GM10847 (cell line): ENCODE measurements around the gene B3GALNT1.

Experiments used
- POLR2A ChIP-seq: IDR thresholded peaks from 2 replicates; pipeline ENCODE4 v1.6.1; 2011; ENCODE audit not compliant: insufficient read length; ENCODE audit errors: extremely low read depth

Gene B3GALNT1

GRCh38 chr3:161100994-161101393 lies 4.2 kb downstream of the B3GALNT1 start:
- no peak for TF ChIP-seq POLR2A

- no peak for TF ChIP-seq POLR2A
Measured at GRCh38 chr3:161096771-161097367, 8.3 kb downstream of the B3GALNT1 start.

- no peak for TF ChIP-seq POLR2A
Measured at GRCh38 chr3:161093895-161094294, 11.3 kb downstream of the B3GALNT1 start.

DNA sequence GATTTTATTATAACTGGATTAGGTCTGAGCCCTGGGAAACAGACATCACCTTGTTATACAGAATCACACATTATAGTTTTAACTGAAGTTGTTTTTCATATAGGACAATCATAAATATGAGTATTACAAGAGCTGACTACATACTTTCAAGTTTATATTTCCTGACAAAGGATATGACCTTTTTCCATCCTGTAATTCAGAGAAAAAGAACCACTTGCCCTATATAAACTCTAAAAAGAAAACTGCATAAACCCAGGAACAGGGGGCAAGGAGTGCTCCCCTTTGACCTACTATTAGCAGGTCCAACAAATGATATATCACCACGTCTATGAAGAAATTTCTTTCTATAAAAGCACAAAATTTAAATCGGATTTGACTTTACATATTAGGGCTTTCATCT lies 20.9 kb downstream of the B3GALNT1 start:
- no peak for TF ChIP-seq POLR2A

DNA sequence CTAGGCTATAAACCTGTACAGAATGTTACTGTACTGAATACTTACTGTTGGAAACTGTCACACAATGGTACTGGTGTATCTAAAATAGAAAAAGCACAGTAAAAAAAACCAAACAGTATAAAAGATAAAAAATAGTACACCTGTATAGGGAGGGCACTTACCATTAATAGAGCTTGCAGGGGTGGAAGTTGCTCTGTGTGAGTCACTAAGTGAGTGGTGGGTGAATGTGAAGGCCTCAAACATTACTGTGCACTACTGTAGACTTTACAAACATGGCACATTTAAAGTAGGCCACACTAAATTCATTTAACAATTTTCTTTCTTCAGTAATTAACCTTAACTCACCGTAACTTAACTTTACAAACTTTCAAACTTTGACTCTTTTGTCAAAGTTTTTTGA lies 22.0 kb downstream of the B3GALNT1 start:
- no peak for TF ChIP-seq POLR2A

DNA sequence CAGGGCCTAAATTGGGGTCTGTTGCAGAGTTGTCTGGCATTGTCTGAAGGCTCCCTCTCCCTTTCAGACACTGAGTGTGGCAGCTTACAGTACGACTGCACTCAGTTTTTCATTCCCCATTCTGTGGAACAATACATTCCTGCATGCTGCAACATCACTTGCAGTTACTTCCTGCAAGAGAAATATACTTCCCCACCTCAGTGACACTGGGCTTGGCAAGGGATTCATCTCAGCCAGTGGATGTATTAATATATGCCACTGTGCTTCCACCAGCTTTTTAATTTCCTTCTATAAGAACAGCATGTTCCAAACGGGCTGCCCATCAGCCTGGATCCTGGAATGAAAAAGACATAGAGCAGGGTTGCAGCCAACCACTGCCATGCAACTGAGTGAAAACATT lies 23.1 kb downstream of the B3GALNT1 start:
- no peak for TF ChIP-seq POLR2A

- no peak for TF ChIP-seq POLR2A
Measured at GRCh38 chr3:161081633-161082032, 23.5 kb downstream of the B3GALNT1 start.

DNA sequence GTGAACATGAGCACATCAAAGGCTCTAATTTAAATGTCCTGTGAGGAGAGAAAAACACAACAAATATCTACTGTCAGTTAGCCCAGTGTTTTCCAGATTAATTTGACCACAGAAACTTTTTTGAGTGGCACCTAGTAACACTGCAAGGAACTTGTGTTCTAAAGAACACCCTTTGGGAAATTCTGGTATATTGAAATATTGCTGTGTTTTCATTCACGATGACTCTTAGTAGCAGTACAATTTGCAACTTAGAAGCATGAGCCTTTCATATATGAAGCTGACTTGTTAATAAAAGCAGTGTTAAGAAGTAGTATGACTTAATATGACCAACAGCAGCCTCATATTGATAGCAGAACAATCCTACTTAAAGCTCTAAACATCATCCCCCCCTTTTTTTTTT lies 32.0 kb downstream of the B3GALNT1 start:
- TF ChIP-seq POLR2A: no peak

- TF ChIP-seq POLR2A: no peak
Measured at GRCh38 chr3:161072751-161073150, 32.4 kb downstream of the B3GALNT1 start.

DNA sequence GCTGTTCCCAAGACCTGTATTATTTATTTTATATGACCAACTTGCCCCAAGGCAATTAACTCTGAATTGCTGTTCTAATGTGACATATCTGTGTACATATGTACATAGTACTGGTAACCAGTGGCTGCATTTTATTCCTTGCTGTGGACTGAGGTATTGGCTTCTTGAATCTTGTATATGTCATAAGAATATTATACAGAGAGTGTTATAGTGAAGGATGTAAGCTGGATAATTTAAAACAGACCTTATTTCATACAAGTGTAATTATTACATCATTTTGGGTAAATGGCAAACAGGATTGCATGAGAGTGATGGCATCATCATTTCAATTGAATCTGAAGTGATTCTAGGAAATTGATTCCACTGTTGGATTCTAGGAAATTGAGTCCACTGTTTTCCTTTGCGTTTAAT lies 32.9 kb downstream of the B3GALNT1 start:
- no peak for TF ChIP-seq POLR2A

DNA sequence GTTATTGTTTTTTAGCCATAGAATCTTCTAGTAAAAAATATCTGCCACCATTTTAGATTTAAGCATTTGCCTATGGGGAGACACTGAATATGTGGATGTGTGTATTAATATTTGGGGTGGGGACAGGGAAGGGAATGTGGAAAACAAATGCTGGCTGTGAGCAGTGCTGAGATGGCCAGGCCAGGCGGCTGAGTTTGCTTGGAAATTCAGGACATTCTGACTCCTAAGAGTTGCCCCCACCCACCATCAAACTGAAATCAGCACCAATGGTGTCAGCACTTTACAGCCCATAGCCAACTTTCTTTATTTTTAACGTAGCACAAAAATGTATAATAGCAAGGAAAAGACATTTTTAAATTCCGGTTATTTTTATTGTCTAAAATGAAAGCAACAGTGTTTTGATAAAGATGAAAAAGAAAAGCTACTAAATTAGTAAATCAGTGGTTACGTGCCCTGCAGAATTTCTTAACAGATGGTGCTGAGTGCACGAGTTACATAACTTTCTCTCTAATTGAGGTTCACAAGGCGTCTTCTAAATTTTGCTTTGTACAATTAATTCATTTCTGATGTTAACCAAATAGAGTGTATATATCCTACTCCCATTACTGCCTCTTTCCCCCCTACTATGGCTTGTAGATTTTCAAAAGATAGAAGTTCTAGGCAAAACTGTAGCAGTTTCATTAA lies 34.0 kb downstream of the B3GALNT1 start:
- TF ChIP-seq POLR2A: no peak

DNA sequence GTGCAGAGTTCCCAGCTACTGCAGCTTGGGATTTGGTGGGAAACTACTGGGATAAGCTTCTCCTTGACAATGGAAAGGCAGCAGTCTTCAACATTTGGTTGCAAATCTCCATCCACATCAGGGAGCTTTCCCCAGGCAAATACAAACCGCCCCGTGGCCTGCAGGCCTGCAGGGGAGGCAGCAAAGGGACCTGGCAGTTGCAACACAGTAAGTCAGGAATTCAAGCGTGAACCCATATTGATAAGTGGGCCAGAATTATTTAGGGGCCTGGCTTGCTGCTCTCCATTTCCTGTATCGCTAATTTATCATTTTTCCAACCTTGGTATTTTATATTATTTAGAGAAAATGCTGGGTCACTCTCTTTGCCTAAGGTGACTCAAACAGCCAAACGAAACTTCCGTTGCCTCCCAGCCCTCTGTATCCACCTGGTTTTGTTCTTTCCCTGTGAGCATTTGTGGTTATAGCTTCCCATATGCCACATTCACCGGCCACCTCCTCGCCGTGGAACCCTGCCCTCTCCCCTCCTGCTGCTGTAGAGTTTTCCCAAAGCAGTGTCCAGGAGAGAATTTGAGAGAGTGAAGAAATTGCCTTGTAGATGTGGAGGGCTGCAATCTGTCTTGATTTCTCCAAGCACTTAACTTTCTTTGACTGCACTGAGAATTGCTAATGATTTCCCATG lies 34.8 kb downstream of the B3GALNT1 start:
- no peak for TF ChIP-seq POLR2A

- TF ChIP-seq POLR2A: no peak
Measured at GRCh38 chr3:161069511-161070251, 35.5 kb downstream of the B3GALNT1 start.

DNA sequence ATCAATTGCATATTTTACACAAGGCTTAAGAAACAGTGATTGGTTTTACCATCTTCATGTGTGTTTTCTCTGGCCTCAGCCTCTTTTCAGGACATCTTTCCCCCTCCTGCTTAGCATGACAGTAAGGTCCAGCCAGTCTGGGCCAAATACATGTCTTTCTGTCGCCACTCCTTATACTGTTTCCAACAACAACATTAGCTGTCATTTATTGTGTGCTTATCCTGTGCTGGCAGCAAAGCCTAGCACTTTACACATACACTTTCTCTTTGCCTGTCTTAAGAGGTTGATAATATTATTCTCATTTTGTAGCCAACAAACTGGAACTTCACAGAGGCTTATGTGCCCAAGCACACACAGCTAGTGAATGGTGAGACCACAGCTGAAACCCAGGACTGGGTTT lies 37.8 kb downstream of the B3GALNT1 start:
- TF ChIP-seq POLR2A: no peak

DNA sequence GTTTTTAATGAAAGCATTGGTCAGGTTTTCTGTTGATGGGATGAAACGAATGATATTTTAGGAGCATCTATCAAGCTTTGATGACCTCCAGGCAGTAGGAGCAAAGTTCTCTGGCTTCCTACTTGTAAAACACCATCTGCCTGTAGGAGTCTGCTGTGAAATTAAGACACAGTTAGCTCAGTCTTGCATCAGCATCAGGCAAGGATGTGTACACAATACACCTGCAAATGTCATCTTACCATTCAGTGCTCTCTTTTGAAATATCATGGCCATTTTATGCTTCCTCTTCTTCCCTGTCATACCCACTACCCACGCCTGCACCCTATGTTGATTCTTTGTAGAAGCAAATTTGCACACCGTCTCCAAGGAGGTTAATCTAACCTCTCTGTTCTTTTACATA lies 38.2 kb downstream of the B3GALNT1 start:
- TF ChIP-seq POLR2A: no peak

DNA sequence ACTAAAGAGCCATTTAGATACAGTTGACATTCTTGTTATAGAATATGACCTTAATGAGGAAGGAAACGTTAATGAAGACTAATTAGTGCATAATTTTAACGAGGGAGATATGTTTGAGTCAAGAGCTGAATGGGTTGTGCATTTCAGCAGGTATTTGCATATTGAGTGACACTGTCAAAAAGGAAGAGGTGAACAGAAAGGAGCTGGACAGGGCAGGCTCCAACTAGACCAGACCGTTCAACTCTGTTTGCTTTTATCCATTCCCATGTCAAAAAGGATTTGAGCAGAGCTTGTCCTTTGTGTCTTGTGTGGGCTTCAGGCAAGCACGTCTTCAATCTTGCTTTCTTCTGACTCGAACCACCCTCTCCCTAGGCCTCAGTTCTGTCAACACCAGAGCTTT lies 40.7 kb downstream of the B3GALNT1 start:
- TF ChIP-seq POLR2A: no peak
